ENCODE results near the gene FAM171A2.

The FAM171A2 gene

DNA sequence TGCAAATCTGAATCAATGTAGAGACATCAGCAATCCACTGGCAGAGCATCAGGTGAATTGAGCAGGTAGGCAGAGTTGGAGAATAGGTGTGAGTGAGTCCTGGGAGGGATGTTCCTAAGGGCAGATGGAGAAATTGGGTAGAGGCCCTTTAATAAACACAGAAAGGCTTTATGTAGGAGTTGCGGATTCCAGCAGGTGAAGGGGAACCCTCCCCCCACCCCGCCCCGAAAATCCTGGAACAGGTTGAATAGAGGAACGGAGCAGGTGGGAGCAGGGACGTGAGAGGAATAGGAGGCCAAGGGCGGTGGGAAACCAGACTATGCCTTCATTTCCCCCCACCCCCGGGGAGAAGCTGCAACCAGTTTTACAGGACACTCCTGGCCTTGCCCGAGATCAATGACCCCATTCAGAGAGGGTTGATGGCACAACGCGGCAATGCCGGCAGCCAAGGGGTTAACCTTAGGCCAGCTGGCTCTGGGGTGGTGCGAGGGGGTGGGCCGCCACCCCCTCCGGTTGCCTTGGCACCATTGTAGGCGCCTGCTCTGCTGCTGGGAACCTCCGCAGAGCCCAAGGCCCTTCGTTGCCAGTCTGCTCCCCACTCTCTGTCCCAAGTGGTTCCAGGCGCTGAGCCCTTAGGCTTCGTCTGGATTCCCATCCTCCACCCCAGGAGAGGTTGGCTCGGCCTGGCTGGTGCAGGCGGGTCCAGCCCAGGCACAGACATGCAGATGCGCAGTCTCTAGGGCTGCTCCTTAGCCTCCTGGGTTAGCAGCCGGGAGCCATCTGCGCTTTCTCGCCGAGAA is 56.1 kb downstream of the FAM171A2 start:
- no peak for DNase-seq (ENCODE audit: low read depth in 2 of 2)

DNA sequence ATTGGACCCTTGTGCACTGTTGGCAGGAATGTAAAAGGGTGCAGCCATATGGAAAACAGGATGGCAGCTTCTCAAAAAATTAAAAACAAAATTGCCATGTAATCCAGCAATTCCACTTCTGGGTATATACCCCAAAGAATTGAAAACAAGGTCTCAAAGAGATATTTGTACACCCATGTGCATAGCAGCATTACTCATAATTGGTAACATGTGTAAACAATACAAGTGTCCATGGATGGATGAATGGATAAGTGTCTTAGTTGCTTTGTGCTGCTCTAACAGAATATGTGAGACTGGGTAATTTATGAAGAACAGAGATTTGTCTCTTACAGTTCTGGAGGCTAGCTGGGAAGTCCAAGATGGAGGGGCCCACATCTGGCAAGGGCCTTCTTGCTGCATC is 59.0 kb downstream of the FAM171A2 start:
- DNase-seq (ENCODE audit: low read depth in 2 of 2), result no peak

All from stimulated activated CD4-positive, alpha-beta T cell treated with anti-CD3 and anti-CD28 coated beads, Interleukin-1b, Interleukin-23, amount 100 ng/mL, for 4 hours (primary cell).